Endothelial cell of umbilical vein (primary cell): ENCODE results near the gene TAF10. TPM values are rescaled to one million over a fixed set of nuclear protein-coding genes. Genes with fewer than 3 reads are reported as not detected.

ENCODE experiments used
- BruUV-seq: library from RNA; stranded (reverse); fragments of 400-500 nt; replicated peaks from 2 replicates; lab custom pipeline; 2021; lab: Mats Ljungman, UMichigan
- CTCF ChIA-PET: fragments of 300-600, 350-600 bp; sonication (Branson Sonifier 250); formaldehyde crosslinking; loops from one replicate; lab custom pipeline; 2021; ENCODE audit warnings: antibody characterized with exemption, inconsistent platforms; lab: Charles Lee
- POLR2A ChIA-PET: fragments of 300-600, 350-600 bp; sonication (Branson Sonifier 250); formaldehyde crosslinking; loops from one replicate; lab custom pipeline; 2021; ENCODE audit warnings: antibody characterized with exemption, inconsistent platforms; lab: Charles Lee
- DNase-seq: peaks from one replicate; pipeline ENCODE4 v3.0.0-alpha.2; 2011; ENCODE audit warnings: low read depth, low spot score
- FAIRE-seq: peaks from 2 replicates; lab custom pipeline; 2011; peaks lifted over from hg19 to GRCh38; lab: Jason Lieb, UNC
- H2AFZ ChIP-seq: 2 replicates; pipeline ENCODE4 v1.6.0; 2012; ENCODE audit warnings: low read depth, low read length, control low read depth, inconsistent platforms
- H3K27ac ChIP-seq: 2 replicates; pipeline ENCODE4 v1.5.1; 2011; ENCODE audit warnings: low read depth, mild to moderate bottlenecking, control low read depth, low read length, moderate library complexity; ENCODE audit not compliant: insufficient read depth
- H3K27me3 ChIP-seq, 2 experiments: 2 replicates each; pipeline versions ENCODE4 v1.6.0 to v1.6.1; 2011; ENCODE audit warnings: low read length in 2 of 2, mixed read lengths in 1 of 2; ENCODE audit not compliant: control insufficient read depth in 2 of 2, insufficient read depth in 2 of 2
- H3K36me3 ChIP-seq, 2 experiments: 2 replicates in 1 of 2; 3 replicates in 1 of 2; pipeline ENCODE4 v1.5.1; 2011; ENCODE audit warnings: low read length in 2 of 2, mild to moderate bottlenecking in 1 of 2, moderate library complexity in 1 of 2; ENCODE audit not compliant: control insufficient read depth in 2 of 2, insufficient read depth in 2 of 2; ENCODE audit errors: extremely low read depth in 1 of 2
- H3K4me1 ChIP-seq: 3 replicates; pipeline ENCODE4 v1.5.1; 2011; ENCODE audit warnings: mild to moderate bottlenecking, low read length; ENCODE audit not compliant: control insufficient read depth, insufficient read depth; ENCODE audit errors: extremely low read depth
- H3K4me2 ChIP-seq: 2 replicates; pipeline ENCODE4 v1.6.1; 2011; ENCODE audit warnings: low read length, control low read depth, mixed read lengths; ENCODE audit not compliant: insufficient read depth
- H3K4me3 ChIP-seq, 3 experiments: fragments of 200-600 bp in 1 of 3; sonication (generic), shearing (Covaris generic) in 1 of 3; replicated peaks in 1 of 3; 2 replicates each; pipeline ENCODE4 v1.5.1; 2011 to 2016; ENCODE audit warnings: control low read depth in 3 of 3, low read length in 3 of 3, mild to moderate bottlenecking in 2 of 3, inconsistent platforms in 1 of 3, low read depth in 1 of 3, moderate library complexity in 1 of 3; ENCODE audit not compliant: insufficient read depth in 1 of 3
- H3K79me2 ChIP-seq: 2 replicates; pipeline ENCODE4 v1.6.0; 2012; ENCODE audit warnings: low read length, inconsistent platforms; ENCODE audit not compliant: control insufficient read depth, insufficient read depth
- H3K9ac ChIP-seq: replicated peaks from 2 replicates; pipeline ENCODE3; 2011; ENCODE audit warnings: low read length, control low read depth; ENCODE audit not compliant: insufficient read depth; ENCODE audit errors: extremely low read depth
- H3K9me1 ChIP-seq: replicated peaks from 3 replicates; pipeline ENCODE4 v1.6.0; 2011; ENCODE audit warnings: mild to moderate bottlenecking, low read length; ENCODE audit not compliant: control insufficient read depth, insufficient read depth; ENCODE audit errors: extremely low read depth
- H3K9me3 ChIP-seq: replicated peaks from 2 replicates; pipeline ENCODE4 v1.5.1; 2012; ENCODE audit warnings: low read length, inconsistent platforms; ENCODE audit not compliant: control insufficient read depth, insufficient read depth
- H4K20me1 ChIP-seq: replicated peaks from 2 replicates; pipeline ENCODE3; 2011; ENCODE audit warnings: mild to moderate bottlenecking, low read length; ENCODE audit not compliant: control insufficient read depth, insufficient read depth; ENCODE audit errors: extremely low read depth
- CTCF ChIP-seq, 2 donors: IDR thresholded peaks; 1 replicate in 1 of 2; 2 replicates in 1 of 2; pipeline ENCODE4 v1.5.1; 2011; ENCODE audit warnings: low read length in 2 of 2, mild to moderate bottlenecking in 2 of 2, moderate library complexity in 2 of 2, control low read depth in 1 of 2, inconsistent platforms in 1 of 2, low read depth in 1 of 2; ENCODE audit not compliant: insufficient read depth in 1 of 2; ENCODE audit errors: extremely low read depth in 1 of 2
- EZH2 ChIP-seq: IDR thresholded peaks from 2 replicates; pipeline ENCODE4 v1.6.1; 2012; ENCODE audit warnings: borderline replicate concordance, low read depth, mild to moderate bottlenecking, moderate library complexity, low read length, inconsistent platforms; ENCODE audit not compliant: severe bottlenecking
- FOS ChIP-seq: IDR thresholded peaks from 2 replicates; pipeline ENCODE4 v1.6.1; 2011; ENCODE audit warnings: mild to moderate bottlenecking, low read length, moderate library complexity, borderline replicate concordance; ENCODE audit not compliant: insufficient read depth
- GATA2 ChIP-seq: IDR thresholded peaks from 2 replicates; pipeline ENCODE4 v1.7.0; 2011; ENCODE audit warnings: low read depth, mild to moderate bottlenecking, moderate library complexity, mixed read lengths, low read length; ENCODE audit not compliant: insufficient read length, insufficient read depth
- JUN ChIP-seq: IDR thresholded peaks from 2 replicates; pipeline ENCODE4 v1.6.1; 2011; ENCODE audit warnings: borderline replicate concordance, low read depth; ENCODE audit not compliant: insufficient read length, insufficient read depth
- MAX ChIP-seq: IDR thresholded peaks from 2 replicates; pipeline ENCODE4 v1.6.1; 2011; ENCODE audit not compliant: insufficient read depth, insufficient read length
- MYC ChIP-seq: IDR thresholded peaks from one replicate; pipeline ENCODE4 v1.6.1; 2011; ENCODE audit warnings: mild to moderate bottlenecking, low read depth, low read length
- POLR2A ChIP-seq: IDR thresholded peaks from 2 replicates; pipeline ENCODE4 v1.6.1; 2012; ENCODE audit warnings: low read depth, mild to moderate bottlenecking, control low read depth, low read length
- POLR2AphosphoS5 ChIP-seq: IDR thresholded peaks from 2 replicates; pipeline ENCODE4 v1.6.1; 2012; ENCODE audit warnings: low read depth, mild to moderate bottlenecking, control low read depth, low read length, moderate library complexity; ENCODE audit not compliant: insufficient read depth
- dilution Hi-C: fragments of 300-500 bp; cut with MboI; formaldehyde crosslinking; loops from one replicate; pipeline ENCODE4 v1.15.0; 2019; ENCODE audit warnings: low sequenced_read_pairs; ENCODE audit not compliant: extremely low pct_ligation_motif_present
- intact Hi-C: fragments of 100-400 bp; cut with micrococcal nuclease; formaldehyde crosslinking; loops from one replicate; pipeline ENCODE4 v1.10.0; 2022
- polyA plus RNA-seq, 4 experiments: library from polyadenylated mRNA; depleted of rRNA in 3 of 4; stranded (reverse) in 3 of 4; unstranded in 1 of 4; fragments of >200 nt; gene quantifications; 2 replicates each; pipeline versions ENCODE4 v1.2.1 to v1.2.3, GENCODE V29; 2011 to 2012; ENCODE audit warnings: missing spikeins in 1 of 4
- total RNA-seq: library from RNA; stranded (reverse); gene quantifications from 2 replicates; pipeline ENCODE4 v1.2.3, GENCODE V29; 2021

The TAF10 gene
- total and polyA plus RNA-seq, 2 donors (not counting 3 experiments of a cell fraction or from before 2014, with no cell fraction given): 86.2 to 149 TPM

- no peaks in the 10 kb centered on the region for H3K4me1 ChIP-seq
- intact Hi-C loops (no loop called here), dilution Hi-C loops (no loop called here)
- H3K79me2 ChIP-seq: no peaks in the 10 kb centered on the region
- no peak overlapping the region for H3K9ac ChIP-seq
- no peaks in the 10 kb centered on the region for H3K27me3 ChIP-seq
- DNase-seq: no peak
- H3K27ac ChIP-seq: no peak overlapping the region
- H3K9me3 ChIP-seq: no peaks in the 10 kb centered on the region
- H3K9me1 ChIP-seq: no peaks in the 10 kb centered on the region
- POLR2A ChIA-PET: no interaction called here
- no peak overlapping the region for H3K4me3 ChIP-seq
- FAIRE-seq: no peak
- no peak overlapping the region for H2AFZ ChIP-seq
- CTCF ChIA-PET: interaction anchor here (0.8 to 1.3 kb wide), 5 partner anchors 11 to 96 kb away, joined by 3 to 4 read pairs (median 3); partner anchors contain the start of gene MRPL17
- H4K20me1 ChIP-seq: no peaks in the 10 kb centered on the region
- no peak overlapping the region for H3K4me2 ChIP-seq
- H3K36me3 ChIP-seq: peaks cover 5 to 71% of the 10 kb centered on the region in 2 experiments
- TF ChIP-seq JUN (no peak), CTCF (IDR thresholded peaks at IDR 0.05; ENCODE audit: extremely low read depth in 1 of 2, insufficient read depth in 1 of 2, low read depth in 1 of 2, low read length in 2 of 2) (no peak), MYC (no peak), MAX (no peak), GATA2 (no peak), FOS (no peak), POLR2A (no peak), POLR2AphosphoS5 (no peak), EZH2 (no peak)
- no TSS peak for BruUV-seq
These were observed 15.2 kb upstream of the TAF10 start for GRCh38 chr11:6626971-6627761.
